Glomerular visceral epithelial cell (primary cell): ENCODE results near the gene GFI1.
"Not testable (repeated sequence)": the region's sequence is repeated elsewhere in the genome, so short reads cannot be mapped to it uniquely, and the experiment has no call there.

Experiments
- DNase-seq: peaks from one replicate; pipeline ENCODE4 v3.0.0-alpha.2; 2016; ENCODE audit errors: extremely low spot score

The GFI1 gene

GRCh38 chr1:92465256-92465647 lies 21.5 kb downstream of the GFI1 start:
- no peak for DNase-seq

- DNase-seq: no peak
Observed at GRCh38 chr1:92464588-92465255, 22.0 kb downstream of the GFI1 start.

GRCh38 chr1:92461364-92462097 lies 25.2 kb downstream of the GFI1 start:
- DNase-seq: no peak

GRCh38 chr1:92459871-92460320 lies 26.8 kb downstream of the GFI1 start:
- DNase-seq: no peak

- DNase-seq: no peak
Observed at GRCh38 chr1:92458146-92458545, 28.6 kb downstream of the GFI1 start.

- no peak for DNase-seq
Observed at GRCh38 chr1:92447976-92448375, 38.7 kb downstream of the GFI1 start.

- DNase-seq: no peak
Observed at GRCh38 chr1:92447033-92447681, 39.6 kb downstream of the GFI1 start.

- no peak for DNase-seq
Observed at GRCh38 chr1:92446546-92446945, 40.2 kb downstream of the GFI1 start.

- no peak for DNase-seq
Observed at GRCh38 chr1:92445865-92446264, 40.9 kb downstream of the GFI1 start.

- DNase-seq: no peak
Observed at GRCh38 chr1:92444351-92444750, 42.4 kb downstream of the GFI1 start.

GRCh38 chr1:92443893-92444292 lies 42.8 kb downstream of the GFI1 start:
- no peak for DNase-seq

- DNase-seq: no peak
Observed at GRCh38 chr1:92442351-92442750, 44.4 kb downstream of the GFI1 start.

GRCh38 chr1:92441697-92442342 lies 44.9 kb downstream of the GFI1 start:
- DNase-seq: no peak

GRCh38 chr1:92441316-92441696 lies 45.4 kb downstream of the GFI1 start:
- DNase-seq: no peak

- DNase-seq: no peak
Observed at GRCh38 chr1:92439291-92439690, 47.4 kb downstream of the GFI1 start.

GRCh38 chr1:92434572-92434971 lies 52.2 kb downstream of the GFI1 start:
- DNase-seq: not testable (repeated sequence)

GRCh38 chr1:92430030-92430429 lies 56.7 kb downstream of the GFI1 start:
- no peak for DNase-seq

GRCh38 chr1:92425617-92426016 lies 61.1 kb downstream of the GFI1 start:
- DNase-seq: no peak
